Omental fat pad (tissue), 4 donors: Measurements from ENCODE around the gene GAL3ST3. TPM values are rescaled to one million over a fixed set of nuclear protein-coding genes. Genes with fewer than 3 reads are reported as not detected.

Source experiments
- ATAC-seq: fragments of 150-250 bp; one replicate; pipeline ENCODE4 v1.9.1; 2016; ENCODE audit warnings: mild to moderate bottlenecking, moderate library complexity; ENCODE audit not compliant: low FRiP score
- DNase-seq: peaks from one replicate; pipeline ENCODE4 v3.0.0-alpha.2; 2019; ENCODE audit warnings: low spot score
- CTCF ChIP-seq, 3 donors: fragments of 450-650 bp; IDR thresholded peaks; one replicate each; pipeline ENCODE4 v1.5.1; 2016 to 2017; ENCODE audit warnings: antibody characterized with exemption in 3 of 3, mild to moderate bottlenecking in 3 of 3, moderate library complexity in 2 of 3
- total RNA-seq, 4 donors: library from RNA; depleted of rRNA; stranded (reverse); fragments of >200 nt; gene quantifications; one replicate each; pipeline ENCODE4 v1.1.0, GENCODE V29; 2016

The GAL3ST3 gene
- total RNA-seq, 4 donors from 2014 or later, result 0.19 to 1.2 TPM; not detected in 2

GRCh38 chr11:66073669-66074068 is 24.7 kb upstream of the GAL3ST3 start:
- TF ChIP-seq CTCF (IDR thresholded peaks at IDR 0.05), result no peak
- DNase-seq, result no peak
- ATAC-seq, result no peak

- ATAC-seq (no peak), DNase-seq (no peak)
- TF ChIP-seq CTCF (IDR thresholded peaks at IDR 0.05), result no peak
Measured at GRCh38 chr11:66072518-66072917, 23.6 kb upstream of the GAL3ST3 start.

- DNase-seq (no peak), ATAC-seq (no peak)
- no peak for TF ChIP-seq CTCF (IDR thresholded peaks at IDR 0.05)
Measured at GRCh38 chr11:66072081-66072480, 23.1 kb upstream of the GAL3ST3 start.

- ATAC-seq, result no peak
- no peak for DNase-seq
- TF ChIP-seq CTCF (IDR thresholded peaks at IDR 0.05), result no peak
Measured at GRCh38 chr11:66071381-66071801, 22.4 kb upstream of the GAL3ST3 start.

- ATAC-seq (peak; percentile 24), DNase-seq (peak; percentile 62)
- TF ChIP-seq CTCF (IDR thresholded peaks at IDR 0.05), result no peak
Measured at GRCh38 chr11:66070604-66071380, 21.8 kb upstream of the GAL3ST3 start.

GRCh38 chr11:66069715-66070603 is 21.0 kb upstream of the GAL3ST3 start, which contains the start of gene PACS1:
TSS of gene PACS1 (plus strand) at chr11:66070272. CDS start at chr11:66070487, 215 bp downstream.
- no peak for TF ChIP-seq CTCF (IDR thresholded peaks at IDR 0.05)
- DNase-seq, result no peak
- ATAC-seq, result peak; percentile 81
